Lung microvascular endothelial cell (primary cell): Measurements from ENCODE around the gene MYH1. TPM values are rescaled to one million over a fixed set of nuclear protein-coding genes. Genes with fewer than 3 reads are reported as not detected.

Experiments used
- DNase-seq, 2 donors: peaks; one replicate each; pipeline versions ENCODE4 v3.0.0 to v3.0.0-alpha.2; 2010; ENCODE audit warnings: low read depth in 2 of 2
- total RNA-seq: library from RNA; depleted of rRNA; stranded (reverse); fragments of >200 nt; gene quantifications from 2 replicates; pipeline ENCODE4 v1.2.1, GENCODE V29; 2014

MYH1 gene
- total RNA-seq, 1 donor from 2014 or later = not detected

DNA sequence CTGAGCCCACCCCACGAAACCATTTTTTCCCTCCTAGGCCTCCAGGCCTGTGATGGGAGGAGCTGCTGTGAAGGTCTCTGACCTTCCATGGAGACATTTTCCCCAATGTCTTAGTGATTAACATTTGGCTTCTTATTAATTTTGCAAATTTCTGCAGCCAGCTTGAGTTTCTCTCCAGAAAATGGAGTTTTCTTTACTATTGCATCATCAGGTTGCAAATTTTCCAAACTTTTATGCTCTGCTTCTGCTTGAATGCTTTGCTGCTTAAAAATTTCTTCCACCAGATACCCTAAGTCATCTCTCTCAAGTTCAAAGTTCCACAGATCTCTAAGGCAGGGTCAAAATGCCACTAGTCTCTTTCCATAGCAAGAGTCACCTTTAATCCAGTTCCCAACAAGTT lies 36.1 kb downstream of the MYH1 start:
- no peak for DNase-seq

DNA sequence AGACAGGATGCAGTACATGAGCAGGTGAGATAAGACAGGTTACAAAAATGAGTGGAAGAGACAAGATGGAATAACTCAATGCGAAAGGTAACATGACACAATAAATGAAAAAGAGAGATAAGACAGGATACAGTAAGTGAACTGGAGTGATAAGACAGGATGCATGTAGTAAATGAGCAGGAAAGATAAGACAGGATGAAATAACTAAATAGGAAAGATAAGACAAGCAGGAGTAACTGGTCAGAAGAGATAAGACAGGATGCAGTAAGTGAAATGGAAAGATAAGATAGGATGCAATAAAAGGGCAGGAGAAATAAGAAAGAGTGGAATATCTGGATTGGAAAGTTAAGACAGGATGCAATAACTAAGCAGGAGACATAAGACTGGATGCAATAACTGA lies 40.6 kb downstream of the MYH1 start:
- DNase-seq = no peak

DNA sequence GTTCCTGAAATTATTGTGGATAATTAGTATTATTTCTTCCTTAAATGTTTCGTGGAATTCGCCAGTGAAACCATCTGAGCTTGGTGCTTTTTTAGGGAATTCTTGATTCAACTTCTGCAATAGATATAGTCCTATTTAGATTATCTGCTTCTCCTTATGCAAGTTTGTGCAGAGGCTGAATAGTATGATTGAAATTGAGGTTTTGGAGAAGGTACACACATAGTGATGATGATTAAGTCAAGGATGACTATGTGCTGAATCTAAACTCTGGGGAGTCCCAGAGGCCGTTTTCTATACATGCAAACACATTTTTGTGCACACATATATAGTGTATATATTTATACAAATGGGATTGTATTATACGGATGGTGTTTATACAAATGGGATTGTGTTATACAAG lies 43.8 kb downstream of the MYH1 start:
- no peak for DNase-seq

DNA sequence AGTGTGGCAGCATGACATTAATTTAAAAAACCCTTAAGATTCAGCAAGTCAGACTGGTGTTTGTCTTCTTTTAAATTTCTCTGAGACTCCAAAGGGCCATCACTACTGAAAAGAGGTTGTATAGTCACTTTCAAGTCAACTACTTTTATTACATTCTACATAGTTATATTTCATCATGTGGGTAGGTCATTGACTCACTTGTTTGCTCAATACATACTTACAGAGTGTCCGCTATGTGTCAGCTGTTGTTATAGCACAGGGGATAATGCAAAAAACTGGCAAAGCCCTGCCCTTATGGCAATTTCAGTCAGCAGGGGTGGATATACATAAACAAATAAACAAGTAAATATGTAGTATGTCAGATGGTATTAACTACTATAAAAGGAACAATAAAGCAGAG lies 46.5 kb downstream of the MYH1 start:
- DNase-seq = no peak

DNA sequence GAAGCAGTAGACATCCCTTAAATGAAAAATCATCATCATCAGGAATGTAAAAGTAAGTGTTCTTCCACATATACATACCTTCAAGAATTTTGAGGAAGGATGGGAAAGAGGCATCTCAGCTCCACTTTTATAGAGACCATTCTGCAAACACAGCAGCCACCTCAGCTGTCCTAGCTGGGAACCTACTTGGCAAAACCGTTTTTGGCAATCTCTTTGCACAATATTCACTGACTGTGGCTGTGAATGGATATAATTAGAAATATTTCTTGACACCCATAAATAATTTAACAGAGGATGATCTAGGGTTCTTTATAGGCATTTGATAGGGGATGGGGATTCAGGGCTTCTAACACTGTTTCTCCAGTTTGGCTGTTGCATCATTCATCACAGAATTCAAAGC lies 48.9 kb downstream of the MYH1 start, which contains the start of gene MYH4:
TSS of gene MYH4 (minus strand) at position 101 of the 400 bp plus-strand sequence. CDS start 2,814 bp downstream, outside the sequence.
- DNase-seq = no peak

DNA sequence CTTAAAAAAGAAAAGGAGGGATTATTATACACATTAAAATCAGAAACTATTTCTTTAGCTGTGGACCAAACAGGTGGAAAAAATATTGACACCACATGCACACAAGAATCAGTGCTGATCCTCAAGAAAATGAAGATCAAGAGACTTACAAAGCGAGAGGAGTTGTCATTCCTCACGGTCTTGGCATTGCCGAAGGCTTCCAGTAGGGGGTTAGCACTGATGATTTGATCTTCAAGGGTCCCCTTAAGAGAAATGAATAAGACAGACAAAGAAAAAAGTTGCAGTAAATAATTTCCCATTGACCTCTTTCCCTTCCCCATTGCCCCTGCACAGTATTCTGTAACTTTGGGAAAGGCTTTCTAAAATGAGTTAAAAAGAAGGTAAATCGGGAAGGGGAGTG lies 54.9 kb downstream of the MYH1 start:
- no peak for DNase-seq

DNA sequence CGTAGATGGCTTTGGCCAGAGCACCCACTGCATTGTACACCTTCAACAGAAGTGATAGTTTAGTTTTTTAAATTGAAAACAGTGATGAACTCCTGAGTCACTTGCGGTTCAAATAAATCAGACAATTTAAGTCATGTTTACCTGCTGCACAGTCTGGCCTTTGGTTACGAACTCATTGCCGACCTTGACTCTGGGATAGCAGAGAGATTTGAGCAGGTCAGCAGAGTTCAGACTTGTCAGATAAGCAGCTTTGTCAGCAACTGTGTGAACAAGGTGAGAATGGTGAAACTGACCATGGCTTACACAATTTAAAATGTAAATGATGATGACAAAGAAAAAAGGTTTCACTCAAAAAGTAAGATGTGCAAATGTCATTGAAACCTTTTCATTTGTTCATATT lies 58.3 kb downstream of the MYH1 start:
- no peak for DNase-seq

DNA sequence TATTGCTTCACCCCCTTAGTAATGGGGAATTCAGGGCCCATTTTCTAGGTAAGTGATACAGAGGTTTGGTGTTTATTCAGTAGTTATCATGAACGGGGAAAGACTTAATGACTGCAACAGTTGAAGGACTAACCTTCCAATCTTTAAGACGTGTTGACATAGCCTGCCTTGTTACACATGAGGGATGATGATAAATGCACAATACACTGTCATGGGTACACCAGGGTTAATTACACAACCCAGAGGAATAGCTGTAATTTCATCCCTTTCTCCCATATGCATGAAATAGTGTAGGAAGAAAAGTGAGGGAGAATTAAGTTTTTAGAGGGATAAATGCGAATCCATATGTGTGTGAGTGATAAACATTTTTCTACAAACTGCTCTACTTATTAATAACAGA lies 59.6 kb downstream of the MYH1 start:
- DNase-seq = no peak

DNA sequence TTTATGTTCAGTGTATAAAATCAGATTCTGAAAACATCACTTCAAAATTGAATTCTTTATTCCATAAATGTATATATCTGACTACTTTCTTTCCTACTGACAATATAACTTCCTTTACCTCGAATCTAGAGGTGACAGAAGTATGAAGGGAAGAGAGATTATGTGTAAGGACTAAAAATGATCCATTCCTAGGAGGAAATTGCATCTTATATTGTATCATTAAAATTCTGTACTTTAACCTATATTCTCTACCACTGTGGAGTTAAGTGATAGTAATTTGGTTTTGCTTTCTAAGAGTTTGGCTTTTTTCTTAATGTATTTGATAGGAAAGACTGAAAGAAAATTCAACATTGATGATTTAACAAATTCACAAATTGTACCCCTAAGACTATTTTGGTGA lies 60.4 kb downstream of the MYH1 start:
- DNase-seq = no peak

DNA sequence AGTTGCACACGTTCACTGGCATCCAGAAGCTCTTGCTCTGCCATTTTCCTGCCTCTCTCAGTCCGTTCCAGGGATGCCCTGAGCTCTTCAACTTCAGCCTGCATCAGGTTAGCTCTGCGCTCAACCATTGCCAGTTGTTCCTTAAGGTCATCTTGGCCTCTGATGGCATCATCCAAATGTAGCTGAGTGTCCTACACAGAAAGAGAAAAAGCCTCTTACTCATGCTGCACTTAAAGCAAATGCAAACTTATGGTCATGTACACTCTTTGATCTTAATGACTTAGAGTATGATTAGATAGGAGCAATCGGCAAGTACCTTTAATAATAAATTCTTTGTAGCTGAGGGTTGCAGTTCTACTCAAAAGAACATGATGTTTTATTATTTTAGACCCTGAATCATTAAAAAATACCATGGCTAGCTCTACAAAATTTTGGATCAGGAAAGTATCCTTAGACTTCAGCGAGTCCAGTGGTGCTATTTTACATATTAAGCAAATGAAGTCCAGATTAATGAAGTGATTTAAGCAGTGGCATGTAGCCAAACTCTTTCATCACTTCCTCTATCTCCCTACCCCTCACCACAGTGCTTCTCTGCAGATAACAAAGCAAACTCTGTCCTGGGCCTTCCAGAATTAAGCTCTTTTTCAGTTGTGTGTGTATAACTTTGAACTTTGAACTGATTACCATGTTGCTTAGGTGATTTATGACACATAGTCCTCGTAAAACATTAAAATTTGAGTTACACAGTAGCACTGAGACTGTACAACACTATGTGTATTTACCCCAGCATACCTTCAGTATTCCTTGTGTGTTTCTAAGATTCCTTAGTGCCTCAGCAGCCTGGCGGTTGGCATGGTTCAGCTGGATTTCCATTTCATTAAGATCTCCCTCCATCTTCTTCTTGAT lies 71.1 kb downstream of the MYH1 start:
- DNase-seq = no peak

Other genes with a start within 250 kb of the MYH1 start
- not detected in 2 replicates for gene MYH13, start 145.5 kb downstream of the MYH1 start, total RNA-seq
- not detected in 2 replicates for gene MYH8, start 96.6 kb downstream of the MYH1 start, total RNA-seq
- not detected in 2 replicates for gene MYH4, start 49.0 kb downstream of the MYH1 start, total RNA-seq
- gene MYH2, start 31.1 kb upstream of the MYH1 start, total RNA-seq = not detected in 2 replicates
- gene MYH3, start 138.8 kb upstream of the MYH1 start, total RNA-seq = 0.22 and 0.40 TPM in 2 replicates
- 36.4 and 50.0 TPM in 2 replicates for gene SCO1, start 179.0 kb upstream of the MYH1 start, total RNA-seq
- gene ADPRM, start 179.1 kb upstream of the MYH1 start, total RNA-seq = 10.0 and 10.7 TPM in 2 replicates
- 1.1 and 2.4 TPM in 2 replicates for gene TMEM220, start 211.5 kb upstream of the MYH1 start, total RNA-seq